Measurements from ENCODE around the gene IFNL3.

The IFNL3 gene

GRCh38 chr19:39251846-39252245 lies 7.0 kb upstream of the IFNL3 start:
- H3F3A ChIP-seq (ENCODE audit: low read depth): peaks cover 16% of the 10 kb centered on the region
- peak overlapping the region; percentile 55 for H3K4me3 ChIP-seq (ENCODE audit: low read length, poor library complexity, severe bottlenecking)
- peaks cover 54% of the 10 kb centered on the region for H3K4me1 ChIP-seq (ENCODE audit: insufficient read depth, low read length, poor library complexity, severe bottlenecking)
- no peaks in the 10 kb centered on the region for H4K20me1 ChIP-seq (ENCODE audit: insufficient read depth, low read length, poor library complexity, severe bottlenecking)
- H3K4me2 ChIP-seq (ENCODE audit: low read depth, low read length, poor library complexity, severe bottlenecking): peak overlapping the region; percentile 75
- peak overlapping the region; percentile 65 for H3K9ac ChIP-seq (ENCODE audit: low read depth, low read length, poor library complexity, severe bottlenecking)
- H3K27me3 ChIP-seq (ENCODE audit: insufficient read depth, low read length, poor library complexity, severe bottlenecking): no peaks in the 10 kb centered on the region
- H3K36me3 ChIP-seq (ENCODE audit: insufficient read depth, low read length): no peaks in the 10 kb centered on the region
- H3K79me2 ChIP-seq (ENCODE audit: insufficient read depth, low read length): no peaks in the 10 kb centered on the region
- TF ChIP-seq EZH2phosphoT487 (IDR thresholded peaks at IDR 0.05; ENCODE audit: borderline replicate concordance) (no peak), CTCF (conservative IDR thresholded peaks at IDR 0.05; ENCODE audit: low read length) (no peak)
- H2AFZ ChIP-seq (ENCODE audit: low read length): no peak overlapping the region
- no peaks in the 10 kb centered on the region for H3K9me2 ChIP-seq (replicated peaks; ENCODE audit: low read depth, low read length)
- H3K9me3 ChIP-seq (ENCODE audit: insufficient read depth, low read depth, low read length): peaks cover 1% of the 10 kb centered on the region; the same call in 1 of the 2 replicates

GRCh38 chr19:39251081-39251480 lies 6.3 kb upstream of the IFNL3 start:
- Histone ChIP-seq H3K9me2 (replicated peaks; ENCODE audit: low read depth, low read length) (no peaks in the 10 kb centered on the region), H3F3A (ENCODE audit: low read depth) (peaks cover 16% of the 10 kb centered on the region), H3K27me3 (ENCODE audit: insufficient read depth, low read length, poor library complexity, severe bottlenecking) (no peaks in the 10 kb centered on the region), H4K20me1 (ENCODE audit: insufficient read depth, low read length, poor library complexity, severe bottlenecking) (no peaks in the 10 kb centered on the region), H3K9ac (ENCODE audit: low read depth, low read length, poor library complexity, severe bottlenecking) (no peak overlapping the region), H3K4me3 (ENCODE audit: low read length, poor library complexity, severe bottlenecking) (no peak overlapping the region), H3K4me1 (ENCODE audit: insufficient read depth, low read length, poor library complexity, severe bottlenecking) (peaks cover 54% of the 10 kb centered on the region), H3K36me3 (ENCODE audit: insufficient read depth, low read length) (no peaks in the 10 kb centered on the region), H3K4me2 (ENCODE audit: low read depth, low read length, poor library complexity, severe bottlenecking) (no peak overlapping the region), H2AFZ (ENCODE audit: low read length) (no peak overlapping the region), H3K79me2 (ENCODE audit: insufficient read depth, low read length) (no peaks in the 10 kb centered on the region), H3K9me3 (ENCODE audit: insufficient read depth, low read depth, low read length) (no peaks in the 10 kb centered on the region)
- no peak for TF ChIP-seq CTCF (conservative IDR thresholded peaks at IDR 0.05; ENCODE audit: low read length)
- no peak for TF ChIP-seq EZH2phosphoT487 (IDR thresholded peaks at IDR 0.05; ENCODE audit: borderline replicate concordance)

- Histone ChIP-seq H2AFZ (ENCODE audit: low read length) (no peak within 1 kb of the TSS), H3K9ac (ENCODE audit: low read depth, low read length, poor library complexity, severe bottlenecking) (no peak within 1 kb of the TSS), H3K79me2 (ENCODE audit: insufficient read depth, low read length) (no peaks in the 10 kb centered on the region), H3K36me3 (ENCODE audit: insufficient read depth, low read length) (no peaks in the 10 kb centered on the region), H3F3A (ENCODE audit: low read depth) (peaks cover 15% of the 10 kb centered on the region), H3K4me1 (ENCODE audit: insufficient read depth, low read length, poor library complexity, severe bottlenecking) (peaks cover 43% of the 10 kb centered on the region), H3K27me3 (ENCODE audit: insufficient read depth, low read length, poor library complexity, severe bottlenecking) (no peaks in the 10 kb centered on the region), H4K20me1 (ENCODE audit: insufficient read depth, low read length, poor library complexity, severe bottlenecking) (no peaks in the 10 kb centered on the region), H3K4me2 (ENCODE audit: low read depth, low read length, poor library complexity, severe bottlenecking) (no peak within 1 kb of the TSS), H3K4me3 (ENCODE audit: low read length, poor library complexity, severe bottlenecking) (no peak within 1 kb of the TSS), H3K9me3 (ENCODE audit: insufficient read depth, low read depth, low read length) (no peaks in the 10 kb centered on the region), H3K9me2 (replicated peaks; ENCODE audit: low read depth, low read length) (no peaks in the 10 kb centered on the region)
- TF ChIP-seq EZH2phosphoT487 (IDR thresholded peaks at IDR 0.05; ENCODE audit: borderline replicate concordance): no peak
- TF ChIP-seq CTCF (conservative IDR thresholded peaks at IDR 0.05; ENCODE audit: low read length): no peak
Measured at GRCh38 chr19:39248806-39249205, 4.0 kb upstream of the IFNL3 start, which contains the start of gene IFNL4. IFNL4 (minus strand) TSS chr19:39248856.
